Spleen (tissue), 11 donors: Measurements from ENCODE around the gene DPYSL4. TPM values are rescaled to one million over a fixed set of nuclear protein-coding genes. Genes with fewer than 3 reads are reported as not detected.

Experiments used
- DNase-seq: peaks from one replicate; pipeline ENCODE4 v3.0.0-alpha.2; 2020
- H3K27ac ChIP-seq, 8 donors: fragments of 200-600 bp; sonication (generic) in 7 of 8; 1 replicate in 4 of 8; 2 replicates in 4 of 8; pipeline versions ENCODE4 v1.5.0 to v1.8.0; 2016 to 2021; ENCODE audit warnings: inconsistent platforms in 4 of 8, mild to moderate bottlenecking in 4 of 8, moderate library complexity in 1 of 8
- H3K27me3 ChIP-seq, 7 donors: fragments of 200-600 bp; sonication (generic) in 6 of 7; replicated peaks in 1 of 7; 1 replicate in 4 of 7; 2 replicates in 3 of 7; pipeline versions ENCODE4 v1.5.0 to v1.8.0; 2016 to 2021; ENCODE audit warnings: inconsistent platforms in 3 of 7, mild to moderate bottlenecking in 1 of 7
- H3K36me3 ChIP-seq, 6 donors: fragments of 200-600 bp; sonication (generic) in 5 of 6; 1 replicate in 4 of 6; 2 replicates in 2 of 6; pipeline versions ENCODE4 v1.5.0 to v1.8.0; 2016 to 2021; ENCODE audit warnings: inconsistent platforms in 2 of 6
- H3K4me1 ChIP-seq, 6 donors: fragments of 200-600 bp; sonication (generic) in 5 of 6; 1 replicate in 3 of 6; 2 replicates in 3 of 6; pipeline versions ENCODE4 v1.5.0 to v1.8.0; 2016 to 2021; ENCODE audit warnings: inconsistent platforms in 3 of 6
- H3K4me3 ChIP-seq, 8 donors: fragments of 200-600 bp; sonication (generic) in 7 of 8; 1 replicate in 4 of 8; 2 replicates in 4 of 8; pipeline versions ENCODE4 v1.5.0 to v1.8.0; 2016 to 2021; ENCODE audit warnings: inconsistent platforms in 4 of 8, mild to moderate bottlenecking in 4 of 8, moderate library complexity in 2 of 8
- H3K9me3 ChIP-seq, 8 donors: fragments of 200-600 bp; sonication (generic) in 7 of 8; 1 replicate in 4 of 8; 2 replicates in 4 of 8; pipeline versions ENCODE4 v1.5.0 to v1.8.0; 2016 to 2021; ENCODE audit warnings: inconsistent platforms in 4 of 8
- CTCF ChIP-seq, 11 experiments: fragments of 200-600 bp in 7 of 11; fragments of 450-650 bp in 4 of 11; sonication (generic) in 4 of 11; IDR thresholded peaks in 8 of 11; conservative IDR thresholded peaks in 3 of 11; 1 replicate in 7 of 11; 2 replicates in 4 of 11; pipeline versions ENCODE4 v1.4.0 to v1.8.0; 2016 to 2021; ENCODE audit warnings: antibody characterized with exemption in 11 of 11, inconsistent platforms in 4 of 11, mild to moderate bottlenecking in 1 of 11
- POLR2A ChIP-seq, 3 donors: fragments of 450-650 bp; IDR thresholded peaks; one replicate each; pipeline ENCODE4 v1.5.1; 2017; ENCODE audit warnings: antibody characterized with exemption in 3 of 3, mild to moderate bottlenecking in 1 of 3
- POLR2AphosphoS5 ChIP-seq, 3 donors: sonication (generic); formaldehyde crosslinking; IDR thresholded peaks; one replicate each; pipeline ENCODE4 v1.5.1; 2017; ENCODE audit warnings: antibody characterized with exemption in 3 of 3
- WGBS, 5 donors: extraction: QIAGEN DNeasy Blood & Tissue Kit in 3 of 5; methylation state at CpG; one replicate each; pipeline versions ENCODE4 v1.1.5 to v1.1.7; 2013 to 2018; 5-methylcytosine and 5-hydroxymethylcytosine counted together
- intact Hi-C: fragments of 100-400 bp; cut with DNase I; formaldehyde crosslinking; loops from one replicate; pipeline ENCODE4 v1.15.0; 2023; ENCODE audit warnings: low total_unique reads
- polyA plus RNA-seq, 3 donors: library from polyadenylated mRNA; stranded (reverse); fragments of 200-250 nt; gene quantifications; one replicate each; pipeline ENCODE4 v1.2.1, GENCODE V29; 2013
- total RNA-seq, 7 donors: library from RNA; depleted of rRNA in 3 of 7; stranded (reverse); fragments of >200 nt in 3 of 7; fragmentation: NEBNext Ultra II Directional in 4 of 7; extraction: Animal tissue kit (Norgen Biotek cat#: 25700) in 4 of 7; gene quantifications; one replicate each; pipeline versions ENCODE4 v1.1.0 to v1.2.1, GENCODE V29; 2016 to 2021
- donor health status: healthy with polysubstance abuse.
- donor health status: DM: no; HTN: no; CAD: no; lungs with moderate emphysema.
- donor health status: DM: no; HTN: no; CAD: no.
- donor health status: Bipolar disorder and iron deficiency.
- donor health status: healthy.
- donor health status: DM: no; HTN: no; CAD: no.
- donor health status: DM: yes; HTN: yes; CAD: no.

The DPYSL4 gene
- total and polyA plus RNA-seq, 10 donors: 0.55 to 6.0 (median 1.0) TPM; not detected in 1

DNA sequence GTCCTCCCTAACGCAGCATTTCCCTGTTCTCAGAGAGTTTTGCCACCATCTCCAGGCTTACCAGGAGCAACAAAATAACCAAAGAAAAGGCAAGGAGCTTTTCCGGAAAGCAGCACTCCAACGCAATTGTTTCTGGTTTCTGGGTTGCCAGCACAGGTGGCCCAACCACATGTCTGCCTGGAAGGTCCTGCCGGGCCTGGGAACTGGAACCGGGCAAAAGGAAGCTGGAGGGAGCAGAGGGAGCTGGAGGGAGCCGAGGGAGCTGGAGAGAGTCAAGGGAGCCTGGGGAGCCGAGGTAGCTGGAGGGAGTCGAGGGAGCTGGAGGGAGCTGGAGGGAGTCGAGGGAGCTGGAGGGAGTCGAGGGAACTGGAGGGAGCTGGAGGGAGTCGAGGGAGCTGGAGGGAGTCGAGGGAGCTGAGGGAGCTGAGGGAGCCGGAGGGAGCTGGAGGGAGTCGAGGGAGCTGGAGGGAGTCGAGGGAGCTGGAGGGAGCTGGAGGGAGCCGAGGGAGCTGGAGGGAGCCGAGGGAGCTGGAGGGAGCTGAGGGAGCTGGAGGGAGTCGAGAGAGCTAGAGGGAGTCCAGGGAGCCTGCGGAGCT lies 66.4 kb downstream of the DPYSL4 start:
- TF ChIP-seq CTCF (IDR thresholded peaks at IDR 0.05 in 8 of 11, conservative IDR thresholded peaks at IDR 0.05 in 3 of 11) (no peak), POLR2A (IDR thresholded peaks at IDR 0.05) (no peak), POLR2AphosphoS5 (IDR thresholded peaks at IDR 0.05) (no peak)
- no peak for DNase-seq
- H3K36me3 ChIP-seq: no peaks in the 10 kb centered on the region
- no peaks in the 10 kb centered on the region for H3K9me3 ChIP-seq
- intact Hi-C loops: no loop called here
- H3K27me3 ChIP-seq: no peaks in the 10 kb centered on the region
- H3K4me3 ChIP-seq: no peak overlapping the region
- H3K4me1 ChIP-seq: peaks cover 0 to 34% (median 8%) of the 10 kb centered on the region in 6 donors
- WGBS, 5 donors: 65 to 80% (median 73%) methylated on average over 18 to 19 of the region's 19 CpGs
- H3K27ac ChIP-seq: no peak overlapping the region

- Histone ChIP-seq H3K4me3 (no peak overlapping the region), H3K27me3 (no peaks in the 10 kb centered on the region), H3K36me3 (no peaks in the 10 kb centered on the region), H3K9me3 (no peaks in the 10 kb centered on the region), H3K27ac (no peak overlapping the region), H3K4me1 (peaks cover 0 to 17% (median under 1%) of the 10 kb centered on the region in 6 donors)
- intact Hi-C loops: no loop called here
- 59 to 76% (median 68%) methylated on average over 11 to 14 of the region's 14 CpGs for WGBS, 5 donors
- TF ChIP-seq POLR2AphosphoS5 (IDR thresholded peaks at IDR 0.05) (no peak), POLR2A (IDR thresholded peaks at IDR 0.05) (no peak), CTCF (IDR thresholded peaks at IDR 0.05 in 8 of 11, conservative IDR thresholded peaks at IDR 0.05 in 3 of 11) (no peak)
- DNase-seq: no peak
Measured at GRCh38 chr10:132254841-132255240, 68.1 kb downstream of the DPYSL4 start.

Other genes starting within 250 kb of the DPYSL4 start
- 10 to 100 TPM; 13.9 to 42.6 (median 36.9) TPM for gene BNIP3, start 205.0 kb upstream of the DPYSL4 start, total RNA-seq
- 1 to 10 TPM; 4.2 to 8.4 (median 6.4) TPM for gene BNIP3, start 205.0 kb upstream of the DPYSL4 start, polyA plus RNA-seq
- gene JAKMIP3, start 121.0 kb upstream of the DPYSL4 start, total RNA-seq: under 1 TPM; 0.13 to 0.92 (median 0.44) TPM
- under 1 TPM; 0.06 to 0.13 (median 0.13) TPM for gene JAKMIP3, start 121.0 kb upstream of the DPYSL4 start, polyA plus RNA-seq
- 10 to 100 TPM in 6 of 7 donors, 1 to 10 TPM in 1; 9.6 to 27.8 (median 15.4) TPM for gene STK32C, start 121.0 kb downstream of the DPYSL4 start, total RNA-seq
- gene STK32C, start 121.0 kb downstream of the DPYSL4 start, polyA plus RNA-seq: 10 to 100 TPM; 13.2 to 23.8 (median 16.0) TPM
- 10 to 100 TPM; 11.9 to 29.9 (median 19.4) TPM for gene LRRC27, start 145.2 kb downstream of the DPYSL4 start, total RNA-seq
- 10 to 100 TPM in 1 of 3 donors, 1 to 10 TPM in 2; 6.1 to 13.0 (median 8.5) TPM for gene LRRC27, start 145.2 kb downstream of the DPYSL4 start, polyA plus RNA-seq
- gene PWWP2B, start 210.3 kb downstream of the DPYSL4 start, total RNA-seq: 10 to 100 TPM; 24.8 to 41.7 (median 28.1) TPM
- gene PWWP2B, start 210.3 kb downstream of the DPYSL4 start, polyA plus RNA-seq: 10 to 100 TPM; 22.5 to 50.0 (median 27.8) TPM